ENCODE data around the gene TARS3. TPM values are rescaled to one million over a fixed set of nuclear protein-coding genes. Genes with fewer than 3 reads are reported as not detected.

The TARS3 gene
- total and polyA plus RNA-seq, 2 donors (not counting 1 experiment from before 2014, with no cell fraction given): 9.7 to 27.0 TPM

GRCh38 chr15:101733545-101733944, 9.3 kb upstream of the TARS3 start:
- Histone ChIP-seq H2AFZ (ENCODE audit: insufficient read depth, low read depth, low read length, poor library complexity, severe bottlenecking) (no peak overlapping the region), H3K36me3 (replicated peaks in 1 of 2; ENCODE audit: control extremely low read depth in 1 of 2, control insufficient read depth in 1 of 2, extremely low read depth in 1 of 2, insufficient read depth in 2 of 2, low read length in 1 of 2) (no peaks in the 10 kb centered on the region), H3K27me3 (replicated peaks in 1 of 4; ENCODE audit: control extremely low read depth in 1 of 4, control insufficient read depth in 3 of 4, insufficient read depth in 4 of 4, low read length in 3 of 4) (no peaks in the 10 kb centered on the region), H3K4me2 (replicated peaks; ENCODE audit: low read depth, low read length, poor library complexity, severe bottlenecking) (no peak overlapping the region), H3K9me3 (ENCODE audit: control extremely low read depth in 1 of 3, control insufficient read depth in 2 of 3, insufficient read depth in 1 of 3, low read length in 2 of 3) (no peaks in the 10 kb centered on the region), H4K20me1 (ENCODE audit: control insufficient read depth, insufficient read depth, low read length, poor library complexity, severe bottlenecking) (no peaks in the 10 kb centered on the region), H3K4me1 (ENCODE audit: control insufficient read depth in 2 of 2, insufficient read depth in 2 of 2, low read length in 2 of 2) (no peaks in the 10 kb centered on the region), H3K27ac (ENCODE audit: low read length in 2 of 2) (no peak overlapping the region), H3K4me3 (ENCODE audit: control extremely low read depth in 1 of 5, extremely low read depth in 1 of 5, insufficient read depth in 1 of 5, low read depth in 2 of 5, low read length in 4 of 5) (no peak overlapping the region), H3K9ac (ENCODE audit: low read length) (no peak overlapping the region), H3K79me2 (ENCODE audit: control insufficient read depth, insufficient read depth, low read length) (no peaks in the 10 kb centered on the region)
- Mint-ChIP-seq H3K9me3 (ENCODE audit: insufficient read depth) (no peaks in the 10 kb centered on the region), H3K4me1 (no peaks in the 10 kb centered on the region), H3K4me3 (no peak overlapping the region), H3K27me3 (no peaks in the 10 kb centered on the region), H3K27ac (no peak overlapping the region)
- POLR2A ChIA-PET: no interaction called here
- intact Hi-C loops (cut with micrococcal nuclease): no loop called here
- DNase-seq (no peak), ATAC-seq (ENCODE audit: low read depth) (no peak)
- WGBS (ENCODE audit: insufficient coverage): 100% methylated on average over 1 of the region's 2 CpGs
- CTCF ChIA-PET: no interaction called here
- no peak for TF ChIP-seq CTCF (IDR thresholded peaks at IDR 0.05)
- no peak for TF ChIP-seq EZH2 (IDR thresholded peaks at IDR 0.05; ENCODE audit: borderline replicate concordance, insufficient read depth, low read depth, low read length, poor library complexity, severe bottlenecking)

GRCh38 chr15:101732772-101733171, 8.5 kb upstream of the TARS3 start:
- Mint-ChIP-seq H3K4me1 (no peaks in the 10 kb centered on the region), H3K9me3 (ENCODE audit: insufficient read depth) (no peaks in the 10 kb centered on the region), H3K27ac (no peak overlapping the region), H3K4me3 (no peak overlapping the region), H3K27me3 (no peaks in the 10 kb centered on the region)
- intact Hi-C loops (cut with micrococcal nuclease): no loop called here
- CTCF ChIA-PET: no interaction called here
- Histone ChIP-seq H2AFZ (ENCODE audit: insufficient read depth, low read depth, low read length, poor library complexity, severe bottlenecking) (no peak overlapping the region), H4K20me1 (ENCODE audit: control insufficient read depth, insufficient read depth, low read length, poor library complexity, severe bottlenecking) (no peaks in the 10 kb centered on the region), H3K4me2 (replicated peaks; ENCODE audit: low read depth, low read length, poor library complexity, severe bottlenecking) (no peak overlapping the region), H3K36me3 (replicated peaks in 1 of 2; ENCODE audit: control extremely low read depth in 1 of 2, control insufficient read depth in 1 of 2, extremely low read depth in 1 of 2, insufficient read depth in 2 of 2, low read length in 1 of 2) (no peaks in the 10 kb centered on the region), H3K4me3 (ENCODE audit: control extremely low read depth in 1 of 5, extremely low read depth in 1 of 5, insufficient read depth in 1 of 5, low read depth in 2 of 5, low read length in 4 of 5) (no peak overlapping the region), H3K9me3 (ENCODE audit: control extremely low read depth in 1 of 3, control insufficient read depth in 2 of 3, insufficient read depth in 1 of 3, low read length in 2 of 3) (no peaks in the 10 kb centered on the region), H3K9ac (ENCODE audit: low read length) (no peak overlapping the region), H3K4me1 (ENCODE audit: control insufficient read depth in 2 of 2, insufficient read depth in 2 of 2, low read length in 2 of 2) (no peaks in the 10 kb centered on the region), H3K27me3 (replicated peaks in 1 of 4; ENCODE audit: control extremely low read depth in 1 of 4, control insufficient read depth in 3 of 4, insufficient read depth in 4 of 4, low read length in 3 of 4) (no peaks in the 10 kb centered on the region), H3K79me2 (ENCODE audit: control insufficient read depth, insufficient read depth, low read length) (no peaks in the 10 kb centered on the region), H3K27ac (ENCODE audit: low read length in 2 of 2) (no peak overlapping the region)
- POLR2A ChIA-PET: no interaction called here
- 100% methylated on average over 2 of the region's 3 CpGs for WGBS (ENCODE audit: insufficient coverage)
- ATAC-seq (ENCODE audit: low read depth) (no peak), DNase-seq (no peak)
- TF ChIP-seq EZH2 (IDR thresholded peaks at IDR 0.05; ENCODE audit: borderline replicate concordance, insufficient read depth, low read depth, low read length, poor library complexity, severe bottlenecking) (no peak), CTCF (IDR thresholded peaks at IDR 0.05) (no peak)
